ENCODE measurements around the gene CCDC192.

The CCDC192 gene

DNA sequence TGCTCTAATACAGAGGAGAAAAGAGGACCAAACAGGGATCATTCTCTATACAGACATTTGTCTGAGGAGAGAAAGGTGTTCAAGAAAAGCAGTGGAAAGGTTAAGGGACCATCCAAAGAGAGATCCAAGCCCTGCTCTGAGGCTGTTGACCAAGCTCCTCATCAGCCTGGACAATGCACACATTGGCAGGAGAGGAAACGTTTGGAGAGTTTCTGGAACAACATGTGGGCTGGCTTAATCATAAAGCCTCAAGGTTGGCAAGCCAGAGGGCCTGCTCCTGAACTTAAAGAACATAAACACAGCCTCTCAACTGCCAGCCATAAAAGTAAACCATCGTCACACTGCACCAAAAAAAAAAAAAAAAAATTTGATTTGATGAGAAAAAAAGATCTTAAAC lies 196.0 kb downstream of the CCDC192 start:
- no peak overlapping the region for H3K4me3 ChIP-seq
- TF ChIP-seq, protein P1, sequence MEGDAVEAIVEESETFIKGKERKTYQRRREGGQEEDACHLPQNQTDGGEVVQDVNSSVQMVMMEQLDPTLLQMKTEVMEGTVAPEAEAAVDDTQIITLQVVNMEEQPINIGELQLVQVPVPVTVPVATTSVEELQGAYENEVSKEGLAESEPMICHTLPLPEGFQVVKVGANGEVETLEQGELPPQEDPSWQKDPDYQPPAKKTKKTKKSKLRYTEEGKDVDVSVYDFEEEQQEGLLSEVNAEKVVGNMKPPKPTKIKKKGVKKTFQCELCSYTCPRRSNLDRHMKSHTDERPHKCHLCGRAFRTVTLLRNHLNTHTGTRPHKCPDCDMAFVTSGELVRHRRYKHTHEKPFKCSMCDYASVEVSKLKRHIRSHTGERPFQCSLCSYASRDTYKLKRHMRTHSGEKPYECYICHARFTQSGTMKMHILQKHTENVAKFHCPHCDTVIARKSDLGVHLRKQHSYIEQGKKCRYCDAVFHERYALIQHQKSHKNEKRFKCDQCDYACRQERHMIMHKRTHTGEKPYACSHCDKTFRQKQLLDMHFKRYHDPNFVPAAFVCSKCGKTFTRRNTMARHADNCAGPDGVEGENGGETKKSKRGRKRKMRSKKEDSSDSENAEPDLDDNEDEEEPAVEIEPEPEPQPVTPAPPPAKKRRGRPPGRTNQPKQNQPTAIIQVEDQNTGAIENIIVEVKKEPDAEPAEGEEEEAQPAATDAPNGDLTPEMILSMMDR (IDR thresholded peaks at IDR 0.05): no peak
- DNase-seq: no peak
- no peaks in the 10 kb centered on the region for H3K36me3 ChIP-seq
- H3K4me1 ChIP-seq: no peaks in the 10 kb centered on the region
- no peaks in the 10 kb centered on the region for H3K9me3 ChIP-seq
- no peak overlapping the region for H3K27ac ChIP-seq
- intact Hi-C loops (cut with DNase I; ENCODE audit: low total_unique reads): no loop called here
- H3K27me3 ChIP-seq: no peaks in the 10 kb centered on the region

DNA sequence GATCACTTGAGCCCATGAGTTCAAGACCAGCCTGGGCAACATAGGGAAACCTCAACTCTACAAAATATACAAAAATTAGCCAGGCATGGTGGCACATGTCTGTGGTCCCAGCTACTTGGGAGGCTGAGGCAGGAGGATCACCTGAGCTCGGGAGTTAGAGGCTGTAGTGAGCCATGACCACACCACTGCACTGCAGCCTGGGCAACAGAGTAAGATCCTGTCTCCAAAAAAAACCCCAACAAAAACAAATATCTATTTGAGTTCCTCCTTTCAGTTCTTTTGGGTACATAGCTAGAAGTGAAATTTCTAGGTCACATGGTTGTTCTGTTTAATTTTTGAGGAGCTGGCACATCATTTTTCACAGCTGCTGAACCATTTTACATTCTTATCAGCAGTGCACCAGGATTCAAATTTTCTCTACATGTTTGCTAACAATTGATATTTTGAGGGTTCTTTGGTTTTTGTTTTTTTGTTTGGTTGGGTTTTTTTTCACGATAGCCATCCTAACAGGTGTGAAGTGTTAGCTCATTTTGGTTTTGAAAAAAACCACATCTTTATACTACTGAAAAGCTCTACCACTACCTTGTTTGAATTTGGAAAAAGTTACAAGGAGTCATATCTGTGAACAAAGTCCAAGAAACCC lies 203.5 kb downstream of the CCDC192 start:
- no peak for DNase-seq
- no peak overlapping the region for H3K27ac ChIP-seq
- H3K9me3 ChIP-seq: no peaks in the 10 kb centered on the region
- H3K27me3 ChIP-seq: no peaks in the 10 kb centered on the region
- H3K36me3 ChIP-seq: no peaks in the 10 kb centered on the region
- no peak overlapping the region for H3K4me3 ChIP-seq
- intact Hi-C loops (cut with DNase I; ENCODE audit: low total_unique reads): no loop called here
- TF ChIP-seq, protein P1 (IDR thresholded peaks at IDR 0.05): no peak
- H3K4me1 ChIP-seq: no peaks in the 10 kb centered on the region

DNA sequence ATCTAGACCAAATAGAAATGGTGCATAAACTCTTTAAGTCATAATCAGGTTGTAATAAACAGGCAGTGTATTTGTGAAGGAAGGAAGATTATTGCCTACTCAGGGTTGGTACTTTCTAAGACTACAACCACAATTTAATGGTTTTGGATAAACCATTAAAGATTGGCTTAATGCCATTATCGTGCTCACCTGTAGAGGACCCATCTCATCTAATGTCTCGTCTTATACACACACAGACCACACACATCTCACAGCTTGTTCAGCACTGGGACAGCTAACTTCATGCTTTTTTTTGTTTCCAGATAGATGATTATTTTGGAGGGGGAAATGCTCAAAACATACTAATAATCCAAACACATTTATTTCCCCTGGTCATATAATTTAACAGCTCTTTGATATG lies 204.7 kb downstream of the CCDC192 start:
- DNase-seq: no peak
- Histone ChIP-seq H3K9me3 (no peaks in the 10 kb centered on the region), H3K27me3 (no peaks in the 10 kb centered on the region), H3K4me3 (no peak overlapping the region), H3K27ac (no peak overlapping the region), H3K4me1 (no peaks in the 10 kb centered on the region), H3K36me3 (no peaks in the 10 kb centered on the region)
- TF ChIP-seq, protein P1 (IDR thresholded peaks at IDR 0.05): no peak
- intact Hi-C loops (cut with DNase I; ENCODE audit: low total_unique reads): no loop called here

DNA sequence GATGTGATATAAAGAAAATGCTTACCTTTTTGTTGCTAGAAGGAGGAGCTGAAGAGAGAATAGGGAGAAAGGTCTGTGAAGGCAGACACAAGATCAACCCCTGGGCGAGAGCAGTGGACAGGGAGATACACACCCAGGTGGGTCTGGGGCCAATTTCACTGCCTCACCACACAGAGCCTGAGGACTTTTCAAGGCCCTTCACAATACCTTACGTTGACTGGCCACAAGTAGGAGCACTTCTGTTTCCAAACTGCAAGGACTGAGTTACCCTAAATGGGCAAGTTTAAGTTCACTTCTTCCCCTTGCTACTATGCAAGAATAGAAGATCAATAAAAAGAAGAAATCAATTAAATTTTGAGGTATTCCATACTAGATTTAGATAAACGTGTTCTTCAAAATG lies 205.9 kb downstream of the CCDC192 start:
- intact Hi-C loops (cut with DNase I; ENCODE audit: low total_unique reads): no loop called here
- Histone ChIP-seq H3K9me3 (no peaks in the 10 kb centered on the region), H3K27ac (no peak overlapping the region), H3K4me3 (no peak overlapping the region), H3K27me3 (no peaks in the 10 kb centered on the region), H3K4me1 (no peaks in the 10 kb centered on the region), H3K36me3 (no peaks in the 10 kb centered on the region)
- DNase-seq: no peak
- TF ChIP-seq, protein P1 (IDR thresholded peaks at IDR 0.05): no peak

DNA sequence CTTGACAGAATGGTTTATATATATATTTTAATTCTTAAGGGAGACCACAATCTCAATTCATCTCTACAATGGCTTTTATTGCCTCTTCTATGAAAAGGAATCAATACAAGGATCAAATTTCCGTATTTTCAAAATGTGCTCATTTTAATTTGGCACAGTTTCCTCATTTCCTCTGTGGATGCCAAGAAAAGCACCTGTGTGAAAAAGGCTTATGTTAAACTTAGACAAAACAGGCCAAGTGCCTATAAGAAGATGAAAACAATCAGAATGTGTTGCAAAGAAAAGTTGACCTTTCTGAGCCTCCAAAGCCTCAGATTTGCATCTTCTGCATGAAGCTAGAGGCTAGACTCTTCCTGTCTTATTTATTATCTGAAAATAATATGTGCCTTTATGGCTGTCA lies 206.6 kb downstream of the CCDC192 start:
- H3K4me1 ChIP-seq: no peaks in the 10 kb centered on the region
- intact Hi-C loops (cut with DNase I; ENCODE audit: low total_unique reads): no loop called here
- DNase-seq: no peak
- H3K27me3 ChIP-seq: no peaks in the 10 kb centered on the region
- H3K4me3 ChIP-seq: no peak overlapping the region
- no peaks in the 10 kb centered on the region for H3K36me3 ChIP-seq
- no peak overlapping the region for H3K27ac ChIP-seq
- TF ChIP-seq, protein P1 (IDR thresholded peaks at IDR 0.05): no peak
- H3K9me3 ChIP-seq: no peaks in the 10 kb centered on the region

Measured in tibial artery (tissue), 4 donors.